Measurements from ENCODE around the gene NFE2.
"Not testable (repeated sequence)": the region's sequence is repeated elsewhere in the genome, so short reads cannot be mapped to it uniquely, and the experiment has no call there.

The NFE2 gene

DNA sequence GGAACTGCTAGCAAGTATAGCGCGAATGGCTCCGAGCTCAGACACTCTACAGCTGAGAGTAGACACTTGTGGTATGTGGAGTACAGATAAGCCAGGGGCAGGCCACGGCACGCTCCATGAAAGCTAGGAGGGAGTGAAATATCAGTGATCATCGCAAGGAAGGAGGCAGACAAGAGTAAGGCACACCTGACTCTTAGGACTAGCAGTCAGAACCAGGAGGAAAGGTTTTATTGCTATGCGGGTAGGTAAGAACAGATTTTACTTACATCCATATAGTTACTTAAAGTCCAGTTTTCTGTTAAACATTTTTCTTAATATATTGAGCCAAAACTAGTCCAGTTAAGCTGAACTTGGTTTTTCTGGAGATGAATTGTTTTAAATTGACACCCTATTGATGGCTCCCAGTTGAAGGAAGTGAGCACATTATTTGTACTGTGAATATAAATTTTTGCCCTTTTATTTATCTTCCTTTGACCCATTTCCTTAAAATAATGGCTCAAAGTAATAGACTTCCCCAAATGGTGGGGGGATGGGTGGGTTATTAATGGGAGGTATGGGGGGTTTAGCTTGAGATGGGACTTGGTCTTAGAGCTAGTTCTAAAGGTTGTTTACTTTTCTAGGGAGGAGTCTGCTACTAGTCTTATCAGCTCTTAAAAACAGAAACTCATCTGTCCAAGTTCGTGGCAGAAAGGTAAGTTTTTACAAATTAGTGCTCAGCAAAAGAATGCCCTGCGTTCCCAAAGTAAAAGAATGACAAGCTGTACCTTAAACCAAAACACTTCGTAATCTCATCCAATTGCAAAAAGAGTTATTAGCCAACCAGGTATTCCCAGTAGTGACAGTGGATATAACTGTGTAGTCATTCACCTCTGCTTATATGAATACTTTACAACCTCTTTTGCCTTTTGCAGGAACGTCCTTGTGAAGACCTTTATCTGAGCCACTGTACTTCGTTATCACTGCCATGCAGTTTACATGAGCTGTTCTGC, 14.5 kb downstream of the NFE2 start:
- no peak overlapping the region for H3K4me3 ChIP-seq (ENCODE audit: low read depth, low read length)
- ChIA-PET CTCF (interaction anchor here (0.9 to 4.8 kb wide), 19 partner anchors 8 to 95 kb away, joined by 3 to 42 read pairs (median 5); partner anchors contain the start of gene COPZ1), POLR2A (interaction anchor here (0.6 to 1.1 kb wide), 5 partner anchors 27 to 125 kb away, joined by 3 to 4 read pairs (median 3); no protein-coding TSS in a partner anchor)
- no peak for DNase-seq (ENCODE audit: low read depth, low spot score)
- TF ChIP-seq CTCF (IDR thresholded peaks at IDR 0.05; ENCODE audit: insufficient read depth, low read length, missing control alignments), result no peak

DNA sequence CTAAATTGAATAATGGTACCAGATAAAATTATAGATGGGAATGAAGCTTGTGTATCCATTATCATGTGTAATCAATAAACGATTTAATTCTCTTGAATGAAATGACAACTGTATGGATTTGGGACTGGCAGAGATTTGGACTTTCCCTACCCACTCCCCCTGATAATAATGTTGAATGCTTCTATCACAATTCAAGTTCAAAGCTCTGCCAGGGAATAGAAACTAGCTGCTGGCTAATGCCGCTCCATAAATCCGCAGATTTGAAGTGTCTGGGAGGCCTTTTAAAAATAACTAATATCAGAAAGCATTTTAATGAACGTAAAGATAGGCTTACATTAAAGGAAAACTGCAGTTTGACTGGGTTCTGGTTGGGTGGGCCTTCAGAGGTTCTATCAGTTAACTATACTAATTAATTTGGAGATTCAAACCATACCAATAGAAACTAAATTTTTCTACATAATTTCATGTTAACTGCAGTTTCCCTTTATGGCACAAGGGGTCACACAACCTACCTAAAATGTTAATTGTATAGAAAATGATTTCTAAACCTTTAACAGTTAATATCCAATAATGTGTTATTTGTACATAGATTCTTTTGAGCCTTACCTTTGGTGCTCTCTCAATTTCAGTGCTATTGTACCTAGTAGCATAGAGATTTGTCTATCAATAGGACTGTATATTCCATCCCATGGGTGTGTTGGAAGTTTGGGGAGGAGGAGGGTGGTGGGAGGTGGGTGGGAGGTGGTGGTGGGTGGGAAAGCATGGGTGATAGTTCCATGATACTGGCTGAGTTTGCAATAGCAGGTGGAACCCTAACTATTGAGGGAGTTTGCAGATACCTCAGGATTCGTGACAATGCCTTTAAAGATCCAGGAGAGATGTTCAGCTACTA, 15.4 kb downstream of the NFE2 start:
- peak overlapping the region; percentile 6; the same call in 1 of the 2 replicates for H3K4me3 ChIP-seq (ENCODE audit: low read depth, low read length)
- TF ChIP-seq CTCF (IDR thresholded peaks at IDR 0.05; ENCODE audit: insufficient read depth, low read length, missing control alignments), result no peak
- DNase-seq (ENCODE audit: low read depth, low spot score), result no peak
- CTCF ChIA-PET, result interaction anchor here (0.8 to 4.8 kb wide), 14 partner anchors 9 to 96 kb away, joined by 3 to 42 read pairs (median 6); partner anchors contain the start of gene COPZ1
- POLR2A ChIA-PET, result interaction anchor here (0.6 to 1.1 kb wide), 2 partner anchors 26 to 65 kb away, joined by 3 to 4 read pairs; no protein-coding TSS in a partner anchor

DNA sequence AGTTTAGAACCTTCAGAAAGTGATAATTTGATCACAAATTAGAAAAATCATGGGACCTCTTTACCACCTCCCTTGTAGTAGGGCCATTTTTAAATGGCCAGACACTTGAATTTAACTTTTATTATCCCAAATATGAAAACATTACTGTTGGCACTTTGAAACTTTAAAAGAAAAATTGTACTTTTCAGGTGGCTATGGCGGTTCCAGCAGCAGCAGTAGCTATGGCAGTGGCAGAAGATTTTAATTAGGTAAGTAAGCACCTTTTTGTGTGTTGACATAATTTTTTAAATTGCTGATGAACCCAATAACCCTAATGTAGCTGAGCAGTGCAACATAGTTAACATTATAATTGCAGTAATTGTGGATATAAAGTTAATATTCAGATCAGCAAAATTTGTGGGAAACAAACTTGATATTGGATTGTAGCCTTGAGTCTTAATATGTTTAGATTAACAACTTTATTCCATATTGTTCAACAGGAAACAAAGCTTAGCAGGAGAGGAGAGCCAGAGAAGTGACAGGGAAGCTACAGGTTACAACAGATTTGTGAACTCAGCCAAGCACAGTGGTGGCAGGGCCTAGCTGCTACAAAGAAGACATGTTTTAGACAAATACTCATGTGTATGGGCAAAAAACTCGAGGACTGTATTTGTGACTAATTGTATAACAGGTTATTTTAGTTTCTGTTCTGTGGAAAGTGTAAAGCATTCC, 16.6 kb downstream of the NFE2 start:
- ChIA-PET POLR2A (interaction anchor here (1.5 kb wide), 2 partner anchors 8 to 9 kb away, joined by 3 to 4 read pairs; no protein-coding TSS in a partner anchor), CTCF (interaction anchor here (0.8 to 4.8 kb wide), 11 partner anchors 10 to 97 kb away, joined by 3 to 42 read pairs (median 5); partner anchors contain the start of gene COPZ1)
- peak overlapping the region; percentile 92 for H3K4me3 ChIP-seq (ENCODE audit: low read depth, low read length)
- not testable (repeated sequence) for DNase-seq (ENCODE audit: low read depth, low spot score)

DNA sequence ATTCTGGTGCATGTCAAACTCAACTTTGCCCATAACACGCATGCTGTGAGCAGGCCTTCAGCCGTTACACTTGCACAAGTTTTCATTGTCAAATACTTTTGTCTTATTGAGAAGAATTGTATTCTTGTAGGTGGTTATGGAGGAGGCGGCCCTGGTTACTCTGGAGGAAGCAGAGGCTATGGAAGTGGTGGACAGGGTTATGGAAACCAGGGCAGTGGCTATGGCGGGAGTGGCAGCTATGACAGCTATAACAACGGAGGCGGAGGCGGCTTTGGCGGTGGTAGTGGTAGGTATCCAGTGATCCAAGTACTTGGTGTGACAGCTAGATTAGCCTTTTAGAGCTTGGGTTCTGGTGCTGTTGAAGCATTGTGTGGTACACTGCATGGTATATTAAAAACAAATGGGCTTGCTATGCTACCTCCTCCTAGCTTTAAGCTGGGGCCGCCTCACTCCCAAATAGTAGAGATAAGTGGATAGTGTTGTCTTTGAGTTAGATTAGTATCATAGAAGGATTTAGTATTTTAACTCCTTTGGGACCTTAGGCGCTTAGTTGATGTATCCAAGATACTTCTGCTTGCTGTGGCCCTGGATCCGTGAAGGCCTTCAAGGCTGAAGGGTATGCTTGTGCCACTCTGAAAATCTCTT, 17.7 kb downstream of the NFE2 start:
- peak overlapping the region; percentile 92 for H3K4me3 ChIP-seq (ENCODE audit: low read depth, low read length)
- CTCF ChIA-PET, result interaction anchor here (1.2 to 4.8 kb wide), 7 partner anchors 11 to 96 kb away, joined by 3 to 42 read pairs (median 9); no protein-coding TSS in a partner anchor
- DNase-seq (ENCODE audit: low read depth, low spot score), result no peak
- TF ChIP-seq CTCF (IDR thresholded peaks at IDR 0.05; ENCODE audit: insufficient read depth, low read length, missing control alignments), result no peak
- POLR2A ChIA-PET, result interaction anchor here (1.5 kb wide), 2 partner anchors 9 to 10 kb away, joined by 3 to 4 read pairs; no protein-coding TSS in a partner anchor

DNA sequence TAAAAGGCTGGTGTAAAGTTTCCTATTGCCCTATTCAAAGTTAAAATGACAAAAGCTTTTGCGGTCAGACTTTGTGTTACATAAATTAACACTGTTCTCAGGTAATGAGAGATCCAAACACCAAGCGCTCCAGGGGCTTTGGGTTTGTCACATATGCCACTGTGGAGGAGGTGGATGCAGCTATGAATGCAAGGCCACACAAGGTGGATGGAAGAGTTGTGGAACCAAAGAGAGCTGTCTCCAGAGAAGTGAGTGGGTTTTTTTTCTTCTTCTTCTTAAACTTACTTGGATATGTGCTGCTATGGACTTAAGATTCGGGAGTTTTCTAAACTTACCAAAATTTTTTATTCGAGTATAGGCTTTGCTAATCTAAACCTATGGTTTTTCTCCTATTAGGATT, 19.1 kb downstream of the NFE2 start:
- not testable (repeated sequence) for DNase-seq (ENCODE audit: low read depth, low spot score)
- H3K4me3 ChIP-seq (ENCODE audit: low read depth, low read length), result peak overlapping the region; percentile 92
- CTCF ChIA-PET, result interaction anchor here (0.8 to 4.4 kb wide), 11 partner anchors 12 to 296 kb away, joined by 3 to 27 read pairs (median 4); partner anchors contain the start of genes COPZ1 and HOXC10
- POLR2A ChIA-PET, result interaction anchor here (0.6 to 3.0 kb wide), 6 partner anchors 10 to 77 kb away, joined by 3 to 33 read pairs (median 6); partner anchors contain the start of gene NFE2

- POLR2A ChIA-PET, result interaction anchor here (0.6 to 3.0 kb wide), 6 partner anchors 10 to 78 kb away, joined by 3 to 33 read pairs (median 6); partner anchors contain the start of gene NFE2
- peak overlapping the region; percentile 92 for H3K4me3 ChIP-seq (ENCODE audit: low read depth, low read length)
- CTCF ChIA-PET, result interaction anchor here (0.8 to 4.4 kb wide), 11 partner anchors 12 to 296 kb away, joined by 3 to 27 read pairs (median 4); partner anchors contain the start of genes COPZ1 and HOXC10
- DNase-seq (ENCODE audit: low read depth, low spot score), result not testable (repeated sequence)
These were observed 19.6 kb downstream of the NFE2 start for GRCh38 chr12:54281261-54281638.
